Measurements from ENCODE around the gene RGS11.
"Not testable (repeated sequence)": the region's sequence is repeated elsewhere in the genome, so short reads cannot be mapped to it uniquely, and the experiment has no call there.

Gene RGS11

DNA sequence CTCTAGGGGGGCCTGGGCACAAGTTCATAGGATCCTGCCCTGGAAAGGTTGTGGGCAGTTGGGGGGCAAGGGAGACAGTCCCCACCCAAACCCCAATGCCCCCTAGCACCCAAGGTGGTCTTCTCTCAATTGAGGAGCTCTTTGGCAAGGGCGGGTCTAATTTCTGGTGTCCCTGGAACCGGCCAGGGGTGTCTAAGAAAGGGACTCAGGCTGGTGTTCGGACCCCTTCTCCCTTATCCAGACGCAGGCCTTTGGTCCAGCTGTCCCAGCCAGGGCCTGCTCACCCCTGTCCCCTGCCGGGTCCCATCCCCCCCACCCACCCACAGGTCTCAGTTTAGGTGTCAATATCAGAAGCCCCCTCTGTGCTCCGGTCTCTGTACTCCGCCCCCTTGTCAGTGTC, 3.8 kb upstream of the RGS11 start:
- DNase-seq, result no peak

GRCh38 chr16:278863-279366, 3.2 kb upstream of the RGS11 start:
- no peak for DNase-seq

DNA sequence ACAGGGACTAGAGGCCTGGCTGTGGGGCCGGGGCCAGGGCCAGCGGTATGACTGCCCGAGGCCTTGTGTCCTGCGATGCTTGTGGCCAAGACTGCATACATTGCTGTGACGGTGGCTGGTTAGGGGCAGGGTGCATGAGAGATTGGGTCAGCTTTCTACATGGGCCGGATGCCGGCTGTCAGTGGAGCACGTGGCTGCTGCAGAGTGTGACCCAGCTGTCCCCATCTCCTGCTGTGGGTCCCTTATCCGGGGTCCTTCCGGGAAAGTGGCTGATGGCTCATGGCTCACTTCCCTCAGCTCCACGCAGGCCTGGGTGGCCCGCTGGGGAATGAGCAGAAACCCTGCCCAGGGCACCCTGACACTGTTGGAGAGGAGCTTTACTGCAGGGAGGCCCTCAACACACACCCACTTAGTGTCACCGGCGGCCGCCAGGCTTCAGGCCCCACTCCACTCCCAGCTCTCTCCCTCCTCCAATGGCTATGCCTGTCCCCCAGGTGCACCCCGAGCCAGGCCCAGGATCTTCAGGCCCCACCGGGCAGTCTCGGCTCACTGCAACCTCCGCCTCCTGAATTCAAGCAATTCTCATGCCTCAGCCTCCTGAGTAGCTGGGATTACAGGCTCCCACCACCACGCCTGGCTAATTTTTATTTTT, 808 bp upstream of the RGS11 start:
- no peak for DNase-seq

DNA sequence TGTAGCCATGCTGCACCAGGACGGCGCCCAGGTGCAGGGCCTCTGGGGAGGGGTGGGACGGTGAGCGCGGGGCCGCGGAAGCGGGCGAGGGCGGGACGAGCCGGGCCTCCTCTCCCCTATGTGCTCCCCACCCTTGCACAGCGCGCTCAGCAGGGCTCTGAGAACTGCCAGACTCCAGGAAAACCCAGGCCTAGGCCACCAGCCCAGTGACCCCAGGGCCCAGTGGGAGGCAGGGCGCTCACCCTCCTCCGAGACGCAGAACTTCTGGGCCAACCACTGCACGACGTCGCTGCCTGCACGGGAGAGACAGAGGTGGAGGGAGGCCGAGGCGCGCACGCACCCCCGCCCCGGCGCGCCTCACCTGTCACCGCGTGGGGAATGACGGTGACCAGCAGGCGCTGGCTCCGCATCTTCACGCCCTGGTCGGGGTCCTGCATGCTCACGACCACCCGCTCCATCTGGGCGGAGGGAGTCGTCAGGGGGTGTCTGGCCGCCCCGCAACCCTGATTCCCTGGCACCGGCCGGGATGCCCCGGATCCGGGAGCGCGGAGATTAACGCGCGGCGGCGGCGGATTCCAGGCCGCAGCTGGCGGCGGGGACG, 603 bp downstream of the RGS11 start:
- DNase-seq, result no peak

DNA sequence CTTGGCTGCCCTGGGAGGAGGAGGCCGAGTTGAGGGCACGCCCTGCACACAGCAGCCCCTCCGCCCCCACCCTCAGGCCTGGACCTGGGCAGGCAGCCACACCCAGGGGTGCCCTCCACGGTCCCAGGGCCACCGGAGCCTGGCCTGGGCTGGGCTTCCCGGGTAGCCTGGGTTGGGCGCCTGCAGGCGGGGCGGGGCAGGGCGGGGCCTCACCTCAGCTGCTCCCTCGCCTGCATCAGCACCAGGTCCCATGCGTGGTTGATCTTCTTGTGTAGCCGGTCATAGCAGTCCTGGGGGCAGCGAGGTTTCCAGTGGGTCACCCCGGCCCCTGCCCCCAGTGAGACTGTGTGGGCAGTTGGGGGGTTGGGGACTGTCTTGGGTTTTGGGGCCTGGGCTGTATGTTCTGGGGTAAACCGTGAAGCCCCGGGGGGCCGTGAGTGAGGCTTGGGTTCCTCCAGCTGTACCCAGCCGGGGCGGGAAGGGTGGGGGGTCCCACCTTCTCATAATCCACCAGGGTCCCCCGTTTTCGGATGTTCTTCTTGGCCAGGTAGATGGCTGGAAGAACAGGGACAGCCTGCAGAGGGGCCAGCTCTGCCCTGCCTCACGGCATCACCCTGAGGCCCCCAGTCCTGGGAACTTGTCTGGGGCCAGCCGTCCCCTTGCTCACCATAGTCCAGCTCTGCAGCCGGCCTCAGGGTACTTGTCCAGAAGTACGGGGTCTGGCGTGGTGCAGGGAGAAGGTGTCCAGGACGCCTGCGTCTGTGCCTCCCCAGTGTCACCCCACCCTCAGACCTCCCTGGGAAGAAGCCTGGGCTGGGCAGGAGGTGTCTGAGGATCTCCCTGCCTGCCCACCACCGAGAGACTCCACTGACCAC, 2.0 kb downstream of the RGS11 start:
- no peak for DNase-seq

DNA sequence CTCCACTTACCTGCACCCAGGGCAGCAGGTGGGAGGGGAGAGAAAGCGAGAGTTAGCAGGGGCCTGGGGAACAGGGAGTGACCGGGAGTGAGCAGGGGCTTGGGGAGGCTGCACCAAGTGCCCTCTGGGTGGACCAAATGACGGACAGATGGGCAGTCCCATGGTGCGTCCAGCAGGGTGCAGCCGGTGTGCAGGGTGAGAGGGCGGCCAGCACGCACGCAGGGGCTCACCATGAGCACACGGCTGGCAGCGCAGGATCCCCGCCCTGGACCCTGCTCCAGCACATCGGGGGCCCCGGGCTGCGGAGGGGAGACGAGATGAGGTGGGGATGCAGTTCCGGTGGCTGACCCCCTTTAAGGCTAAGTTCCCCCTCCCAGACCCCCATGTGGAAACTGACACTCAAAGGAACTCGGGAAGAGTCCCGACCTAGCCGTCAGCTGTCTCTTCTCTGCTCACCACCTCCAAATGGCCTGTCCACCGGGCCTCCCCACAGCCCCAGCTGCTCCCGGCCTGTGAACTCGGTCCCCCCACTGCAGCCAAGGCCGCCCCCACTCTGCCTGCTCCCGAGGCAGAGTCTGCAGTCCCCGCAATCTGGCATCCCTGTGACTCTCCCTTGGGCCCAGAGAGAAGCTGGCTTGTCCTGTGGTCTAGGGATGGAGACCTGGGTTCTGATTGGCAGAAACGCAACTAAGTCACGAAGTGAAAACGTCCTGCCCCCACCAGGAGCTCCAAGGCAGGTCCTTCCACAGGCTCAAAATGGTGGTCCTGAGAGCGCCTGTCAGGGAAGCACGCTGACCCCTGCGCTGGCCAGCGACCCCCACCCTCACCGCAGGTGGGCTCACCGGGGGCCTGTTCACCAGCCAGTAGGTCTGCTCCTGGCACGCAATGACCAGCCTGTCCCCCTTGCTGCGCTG, 2.9 kb downstream of the RGS11 start:
- DNase-seq, result no peak

DNA sequence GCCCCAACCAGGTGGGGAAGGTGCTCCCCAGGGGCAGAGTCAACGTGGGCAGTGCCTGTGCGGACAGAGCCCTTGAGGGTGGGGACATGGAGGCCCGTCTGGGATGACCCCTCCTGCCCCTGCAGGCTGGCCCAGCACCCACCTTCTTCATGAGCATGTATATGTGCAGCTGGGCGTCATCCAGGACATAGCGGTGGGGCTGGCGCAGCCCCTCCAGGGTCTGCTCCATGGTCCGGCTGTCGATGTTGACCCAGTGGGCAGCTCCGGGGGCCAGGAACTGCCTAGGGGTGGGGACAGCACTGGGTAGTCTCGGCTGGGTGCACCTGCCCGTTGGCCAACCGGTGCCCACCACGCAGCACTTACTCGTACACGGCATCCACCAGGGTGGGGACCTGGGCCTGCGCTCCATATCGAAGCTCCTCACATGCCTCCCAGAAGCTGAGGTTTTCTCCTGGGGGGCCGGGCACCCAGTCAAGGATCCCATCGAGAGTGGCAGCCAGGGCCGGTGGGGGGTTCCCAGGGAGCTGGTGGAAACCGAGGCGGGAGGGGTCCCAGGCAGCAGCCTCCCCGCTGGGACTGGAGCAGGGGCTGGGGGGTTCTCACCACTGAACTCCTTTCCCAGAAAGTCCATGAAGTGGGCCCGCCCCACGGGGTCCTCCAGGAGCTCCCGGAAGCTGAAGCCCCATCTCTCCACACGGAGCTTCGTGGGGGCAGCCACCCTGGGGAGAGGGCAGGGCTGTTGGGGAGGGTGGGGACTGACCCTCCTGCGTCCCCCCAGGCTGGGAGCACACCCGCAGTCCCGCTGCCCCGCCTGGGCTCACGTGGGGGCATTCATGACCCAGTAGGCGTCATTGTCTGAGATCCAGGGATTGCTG, 5.1 kb downstream of the RGS11 start:
- no peak for DNase-seq

DNA sequence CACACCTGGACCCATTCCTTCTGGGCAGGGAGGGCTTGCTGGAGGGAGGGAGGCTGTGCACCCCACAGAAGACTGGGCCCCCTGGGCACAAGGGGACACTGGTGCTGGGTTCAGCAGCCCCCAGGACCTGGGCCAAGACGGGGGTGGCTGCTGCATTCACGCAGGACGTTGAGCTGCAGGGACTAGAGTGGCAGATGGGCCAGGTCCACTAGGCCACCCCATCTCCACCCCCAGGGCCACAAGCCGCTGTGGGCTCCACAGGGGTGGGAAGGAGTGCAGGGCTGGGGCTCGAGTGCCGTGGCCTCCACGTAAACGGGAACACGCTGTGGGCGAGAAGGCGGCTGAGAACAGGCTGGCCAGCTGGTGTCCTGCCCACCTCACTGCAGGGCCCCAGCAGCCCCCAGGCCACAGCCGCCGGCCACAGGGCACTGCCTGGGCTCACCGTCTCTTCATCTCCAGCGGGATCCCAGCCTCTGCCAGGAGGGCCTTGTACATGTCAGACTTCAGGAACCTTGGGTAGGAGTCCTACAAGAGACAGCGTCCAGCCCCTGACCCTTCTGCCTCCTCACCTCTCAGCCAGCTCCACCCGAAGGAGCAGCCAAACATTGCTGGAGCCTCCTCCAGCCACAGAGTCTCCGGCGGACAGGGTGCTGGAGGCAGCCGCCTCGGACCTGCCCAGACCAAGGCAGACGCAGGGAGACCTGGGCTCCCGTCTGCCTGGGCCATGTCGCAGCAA, 6.5 kb downstream of the RGS11 start:
- DNase-seq, result no peak

DNA sequence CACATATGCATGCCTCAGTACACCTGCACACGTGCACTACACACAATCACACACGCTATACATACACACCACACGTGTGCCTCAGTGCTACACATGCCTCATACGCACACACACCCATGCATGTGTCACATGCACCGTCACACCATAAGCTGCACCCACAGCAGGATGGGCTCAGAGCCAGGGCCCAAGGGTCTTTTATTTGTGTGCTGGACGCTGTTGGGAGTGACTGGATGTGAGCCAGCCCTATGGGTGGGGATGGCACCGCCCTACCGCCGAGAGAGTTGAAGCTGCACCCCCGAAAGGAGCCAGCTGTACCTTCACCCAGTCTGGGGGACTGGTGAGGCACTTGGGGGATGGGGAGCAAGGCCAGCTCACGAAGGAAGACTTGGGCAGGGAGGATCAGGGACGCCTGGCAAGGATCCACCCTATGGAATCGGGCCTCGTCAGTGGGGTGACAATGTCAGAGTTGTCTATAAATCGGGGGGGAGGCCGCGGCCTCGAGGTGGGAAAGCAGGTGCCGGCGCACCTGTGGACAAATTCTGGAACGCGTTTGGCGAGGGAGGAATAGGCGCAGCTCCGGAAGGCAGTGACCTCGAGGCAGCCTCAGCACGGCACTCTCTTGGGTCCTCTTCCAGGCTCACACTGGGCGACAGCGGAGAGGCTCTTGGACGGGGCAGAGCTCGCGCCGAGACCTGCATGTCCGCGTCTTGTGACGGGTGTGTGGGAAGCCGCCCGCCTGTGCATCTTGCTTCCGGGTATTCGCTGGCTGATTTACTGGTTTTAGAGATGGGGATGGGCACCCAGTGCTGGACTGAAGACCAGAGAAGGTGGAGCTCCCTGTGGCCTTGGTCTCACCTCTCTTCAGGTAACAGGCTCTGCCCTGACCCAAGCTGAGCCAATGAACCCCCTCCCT, 7.3 kb downstream of the RGS11 start:
- DNase-seq, result no peak

- DNase-seq, result not testable (repeated sequence)
These were observed 8.2 kb downstream of the RGS11 start for GRCh38 chr16:267562-267961.

DNA sequence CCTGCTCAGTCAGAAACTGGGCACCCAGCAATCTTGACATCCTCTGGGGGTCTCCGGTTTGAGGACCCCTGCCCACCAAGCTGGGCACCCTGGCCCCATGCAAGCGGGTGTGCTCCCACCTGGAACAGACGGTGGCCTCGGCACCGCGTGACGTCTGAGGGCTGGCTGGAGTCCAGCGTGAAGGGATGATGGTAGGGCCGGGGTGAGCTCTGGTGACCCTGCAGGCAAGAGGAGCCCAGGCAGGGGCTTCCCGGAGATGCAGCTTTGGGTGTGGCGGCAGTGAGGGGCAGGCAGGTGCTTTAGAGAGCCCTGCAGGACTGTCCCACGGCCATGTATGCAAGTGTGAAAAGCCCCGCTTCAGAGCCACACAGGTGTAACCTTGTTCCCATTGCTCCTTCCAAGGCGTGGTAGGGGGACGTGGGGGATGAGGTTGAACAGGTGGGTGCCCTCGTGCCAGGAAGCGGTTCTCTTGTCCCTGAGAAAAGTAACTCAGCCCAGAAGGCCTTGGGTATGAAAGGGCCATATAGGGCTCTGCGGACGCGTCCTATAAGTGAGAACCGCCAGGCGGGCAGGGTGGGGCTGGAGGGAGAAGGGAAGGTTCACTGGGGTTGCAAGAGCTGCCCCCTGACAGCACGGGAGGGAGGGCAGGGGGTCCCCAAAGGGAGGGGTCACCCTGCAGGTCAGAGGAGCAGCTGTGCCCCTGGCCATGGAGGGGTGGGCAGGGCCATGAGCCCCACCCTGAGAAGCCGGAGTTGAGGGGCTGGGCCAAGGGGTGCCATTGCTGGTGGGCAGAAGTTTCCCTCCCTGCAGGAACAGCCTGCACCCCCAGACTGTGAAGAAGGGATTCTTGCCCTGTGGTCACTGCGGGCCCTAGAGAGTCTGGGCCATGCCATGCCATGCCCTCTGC, 9.2 kb downstream of the RGS11 start:
- peak; percentile 12 for DNase-seq

GRCh38 chr16:265711-266110, 10.0 kb downstream of the RGS11 start:
- peak; percentile 13 for DNase-seq

DNA sequence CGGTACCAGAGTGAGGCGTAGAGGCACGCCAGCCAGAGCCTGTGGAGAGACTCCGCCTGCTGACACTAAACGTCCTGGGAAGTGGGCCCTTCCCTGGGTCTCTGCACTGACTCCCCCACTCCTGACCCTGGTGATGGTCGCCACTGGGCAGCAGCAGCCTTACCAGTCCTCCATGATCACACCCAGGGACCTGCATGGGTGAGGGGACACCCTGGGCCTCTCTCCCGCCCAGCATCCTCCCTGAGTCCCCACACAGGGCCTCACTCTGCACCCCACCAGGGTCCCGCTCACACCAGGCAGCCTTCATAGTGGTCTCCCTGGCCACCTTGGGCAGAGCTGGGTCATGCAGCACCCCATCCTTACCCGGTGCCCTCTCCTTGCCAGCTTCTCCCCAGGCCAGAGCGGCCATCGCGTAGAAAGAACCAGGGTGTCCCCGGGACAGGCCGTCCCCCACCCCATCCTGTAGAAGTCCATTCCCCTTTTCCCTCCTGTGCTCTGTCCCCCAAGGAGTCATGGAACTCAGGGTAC, 10.7 kb downstream of the RGS11 start:
- DNase-seq, result no peak

- no peak for DNase-seq
These were observed 11.2 kb downstream of the RGS11 start for GRCh38 chr16:264440-264951.

- DNase-seq, result no peak
These were observed 11.8 kb downstream of the RGS11 start for GRCh38 chr16:263944-264343.

- DNase-seq, result no peak
These were observed 12.5 kb downstream of the RGS11 start for GRCh38 chr16:263182-263774.

- DNase-seq, result no peak
These were observed 13.5 kb downstream of the RGS11 start for GRCh38 chr16:262121-262745.

Measured in activated CD8-positive, alpha-beta memory T cell treated with anti-CD3 and anti-CD28 coated beads, Interleukin-2, amount 50 U/mL, for 4 hours (primary cell).